ENCODE measurements around the gene RNF17.

RNF17 gene

GRCh38 chr13:24863748-24864540 is 100.0 kb downstream of the RNF17 start:
- DNase-seq: no peak

GRCh38 chr13:24864579-24864978 is 100.6 kb downstream of the RNF17 start:
- DNase-seq: no peak

- DNase-seq: no peak
Observed at GRCh38 chr13:24865163-24865953, 101.4 kb downstream of the RNF17 start.

- no peak for DNase-seq
Observed at GRCh38 chr13:24866488-24866887, 102.5 kb downstream of the RNF17 start.

- no peak for DNase-seq
Observed at GRCh38 chr13:24868874-24869273, 104.9 kb downstream of the RNF17 start.

- DNase-seq: no peak
Observed at GRCh38 chr13:24870380-24870760, 106.4 kb downstream of the RNF17 start.

GRCh38 chr13:24875566-24875965 is 111.6 kb downstream of the RNF17 start:
- DNase-seq: no peak

- no peak for DNase-seq
Observed at GRCh38 chr13:24877531-24877930, 113.6 kb downstream of the RNF17 start.

GRCh38 chr13:24878340-24878739 is 114.4 kb downstream of the RNF17 start:
- DNase-seq: no peak

- DNase-seq: no peak
Observed at GRCh38 chr13:24882665-24883064, 118.7 kb downstream of the RNF17 start.

- no peak for DNase-seq
Observed at GRCh38 chr13:24887759-24888158, 123.8 kb downstream of the RNF17 start.

GRCh38 chr13:24888291-24888931 is 124.4 kb downstream of the RNF17 start:
- DNase-seq: no peak

- no peak for DNase-seq
Observed at GRCh38 chr13:24890256-24890655, 126.3 kb downstream of the RNF17 start.

- no peak for DNase-seq
Observed at GRCh38 chr13:24891476-24892108, 127.6 kb downstream of the RNF17 start.

- no peak for DNase-seq
Observed at GRCh38 chr13:24892829-24893228, 128.9 kb downstream of the RNF17 start.

GRCh38 chr13:24893863-24894262 is 129.9 kb downstream of the RNF17 start:
- DNase-seq: no peak

- DNase-seq: no peak
Observed at GRCh38 chr13:24894277-24894971, 130.5 kb downstream of the RNF17 start.

GRCh38 chr13:24894972-24895300 is 131.0 kb downstream of the RNF17 start:
- DNase-seq: no peak

- no peak for DNase-seq
Observed at GRCh38 chr13:24896061-24896460, 132.1 kb downstream of the RNF17 start.

GRCh38 chr13:24897293-24897692 is 133.3 kb downstream of the RNF17 start:
- DNase-seq: no peak

GRCh38 chr13:24899601-24900000 is 135.6 kb downstream of the RNF17 start:
- no peak for DNase-seq

GRCh38 chr13:24900507-24900906 is 136.5 kb downstream of the RNF17 start:
- DNase-seq: no peak

GRCh38 chr13:24905242-24905641 is 141.3 kb downstream of the RNF17 start:
- no peak for DNase-seq

Measured in eye (tissue), 1 donor.